ENCODE results near the gene ANKFY1.

The ANKFY1 gene

DNA sequence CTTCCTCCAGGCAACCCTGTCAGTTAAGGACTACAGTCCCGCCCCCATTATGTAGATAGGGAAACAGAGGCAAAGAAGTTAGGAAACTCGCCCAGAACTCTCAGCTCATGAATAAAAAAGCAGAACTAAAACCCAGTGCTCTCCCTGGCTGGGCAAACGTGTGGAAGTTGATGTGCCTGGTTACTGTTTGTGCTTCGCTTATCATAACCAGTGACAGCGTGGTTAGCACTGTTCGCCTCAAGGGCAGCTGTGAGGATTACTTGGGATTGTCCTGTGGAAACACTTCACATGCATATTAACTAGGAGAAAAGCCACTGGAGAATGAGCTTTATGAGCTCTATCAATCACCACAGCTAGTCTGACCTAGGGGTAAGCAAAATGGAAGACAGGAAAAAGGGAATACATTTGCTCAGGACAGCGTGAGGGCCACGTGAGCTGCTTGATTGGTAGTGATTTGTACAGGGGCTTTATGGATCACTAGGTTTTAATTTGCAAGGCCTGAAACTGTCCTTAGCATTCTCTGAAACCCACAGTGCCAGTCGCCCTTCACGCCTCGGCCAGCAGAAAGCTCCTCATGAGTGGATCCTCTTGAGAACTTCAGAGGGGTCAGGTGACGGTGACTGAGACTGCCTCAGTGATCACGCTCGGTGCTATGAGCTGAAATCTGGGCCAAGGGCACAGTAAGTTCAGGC is 100.9 kb downstream of the ANKFY1 start:
- Histone ChIP-seq H3K4me3 (ENCODE audit: low read length) (no peak overlapping the region), H3K36me3 (ENCODE audit: insufficient read depth, low read length) (peaks cover 42% of the 10 kb centered on the region), H3K9me3 (ENCODE audit: low read length) (no peaks in the 10 kb centered on the region), H2AFZ (ENCODE audit: low read depth, low read length) (no peak overlapping the region), H3K27me3 (ENCODE audit: insufficient read depth, low read length) (no peaks in the 10 kb centered on the region), H3K4me1 (ENCODE audit: insufficient read depth, low read length) (no peaks in the 10 kb centered on the region)

DNA sequence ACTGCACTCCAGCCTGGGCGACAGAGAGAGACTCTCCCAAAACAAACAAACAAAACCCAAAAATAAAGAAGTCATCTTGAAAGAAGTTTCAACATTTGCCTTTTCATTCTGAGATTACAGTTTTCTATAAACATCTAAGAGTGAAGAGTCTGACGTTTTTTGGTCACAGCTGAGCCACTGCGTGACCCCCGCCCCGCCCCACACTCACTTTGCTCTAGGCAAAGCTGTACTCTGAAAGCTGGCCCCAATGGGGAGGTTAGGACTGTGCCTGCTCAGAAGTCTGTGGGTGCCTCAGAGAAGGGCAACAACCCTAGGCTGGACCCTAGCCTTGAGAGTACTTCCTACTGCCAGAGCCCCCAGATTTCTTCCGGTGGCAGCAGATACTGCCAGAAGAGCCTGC is 101.5 kb downstream of the ANKFY1 start:
- Histone ChIP-seq H3K36me3 (ENCODE audit: insufficient read depth, low read length) (peaks cover 38% of the 10 kb centered on the region), H3K27me3 (ENCODE audit: insufficient read depth, low read length) (no peaks in the 10 kb centered on the region), H3K9me3 (ENCODE audit: low read length) (no peaks in the 10 kb centered on the region), H3K4me1 (ENCODE audit: insufficient read depth, low read length) (no peaks in the 10 kb centered on the region), H2AFZ (ENCODE audit: low read depth, low read length) (no peak overlapping the region), H3K4me3 (ENCODE audit: low read length) (no peak overlapping the region)

DNA sequence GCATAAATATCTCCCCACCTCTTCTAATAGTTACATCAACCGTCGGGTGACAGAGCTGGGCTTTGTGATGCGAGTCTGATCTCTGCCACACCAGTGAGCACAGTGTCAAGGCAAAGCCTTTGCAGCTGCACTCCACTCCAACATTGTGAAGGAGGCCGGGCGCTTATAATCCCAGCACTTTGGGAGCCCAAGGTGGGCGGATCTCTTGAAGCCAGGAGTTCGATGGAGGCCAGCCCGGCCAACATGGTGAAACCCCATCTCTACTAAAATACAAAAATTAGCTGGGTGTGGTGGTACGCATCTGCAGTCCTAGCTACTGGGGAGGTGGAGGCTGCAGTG is 101.8 kb downstream of the ANKFY1 start:
- no peaks in the 10 kb centered on the region for H3K27me3 ChIP-seq (ENCODE audit: insufficient read depth, low read length)
- peaks cover 38% of the 10 kb centered on the region for H3K36me3 ChIP-seq (ENCODE audit: insufficient read depth, low read length)

DNA sequence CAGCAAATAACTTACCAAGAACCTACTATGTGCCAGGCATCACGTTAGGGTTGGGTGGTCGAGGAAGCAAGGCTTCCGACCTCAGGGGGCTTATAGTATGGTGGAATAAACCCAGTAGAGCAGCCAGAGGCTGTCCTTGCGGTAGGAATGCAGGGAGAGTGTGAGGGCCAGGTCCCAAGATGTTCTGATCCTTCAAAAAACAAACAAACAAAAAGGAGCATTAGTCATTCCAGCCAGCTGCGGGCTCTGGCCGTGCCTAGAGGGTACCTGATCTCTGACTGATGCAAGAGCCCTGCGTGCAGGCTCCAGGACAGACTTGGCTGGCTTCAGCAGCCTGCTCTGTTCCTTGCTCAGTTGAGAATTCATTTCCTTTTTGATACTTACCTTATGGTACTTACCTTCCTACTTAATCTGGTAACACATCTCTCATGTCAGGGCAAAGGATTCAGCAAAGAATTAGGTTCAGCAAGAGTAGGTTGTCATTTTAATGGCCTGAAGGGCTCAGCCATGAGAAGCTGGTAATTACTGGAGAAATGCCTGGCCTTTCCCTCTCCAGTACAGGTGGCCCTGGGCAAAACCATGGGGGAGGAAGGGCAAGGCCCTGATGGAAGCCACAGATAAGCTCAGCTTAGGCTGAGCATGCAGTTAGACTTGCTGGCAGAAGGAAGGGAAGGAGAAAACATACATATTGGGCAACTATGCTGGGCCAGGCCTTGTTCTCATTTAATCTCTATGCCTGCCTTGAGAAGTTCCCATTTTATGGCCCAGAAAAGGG is 102.4 kb downstream of the ANKFY1 start:
- H2AFZ ChIP-seq (ENCODE audit: low read depth, low read length): no peak overlapping the region
- H3K27me3 ChIP-seq (ENCODE audit: insufficient read depth, low read length): no peaks in the 10 kb centered on the region
- H3K4me1 ChIP-seq (ENCODE audit: insufficient read depth, low read length): no peaks in the 10 kb centered on the region
- H3K4me3 ChIP-seq (ENCODE audit: low read length): no peak overlapping the region
- H3K36me3 ChIP-seq (ENCODE audit: insufficient read depth, low read length): peaks cover 37% of the 10 kb centered on the region
- no peaks in the 10 kb centered on the region for H3K9me3 ChIP-seq (ENCODE audit: low read length)

More for the DNA sequence above, 101.8 kb downstream of the ANKFY1 start:
- no peaks in the 10 kb centered on the region for H3K4me1 ChIP-seq (ENCODE audit: insufficient read depth, low read length)
- H3K4me3 ChIP-seq (ENCODE audit: low read length): no peak overlapping the region
- H3K9me3 ChIP-seq (ENCODE audit: low read length): no peaks in the 10 kb centered on the region
- H2AFZ ChIP-seq (ENCODE audit: low read depth, low read length): no peak overlapping the region

DNA sequence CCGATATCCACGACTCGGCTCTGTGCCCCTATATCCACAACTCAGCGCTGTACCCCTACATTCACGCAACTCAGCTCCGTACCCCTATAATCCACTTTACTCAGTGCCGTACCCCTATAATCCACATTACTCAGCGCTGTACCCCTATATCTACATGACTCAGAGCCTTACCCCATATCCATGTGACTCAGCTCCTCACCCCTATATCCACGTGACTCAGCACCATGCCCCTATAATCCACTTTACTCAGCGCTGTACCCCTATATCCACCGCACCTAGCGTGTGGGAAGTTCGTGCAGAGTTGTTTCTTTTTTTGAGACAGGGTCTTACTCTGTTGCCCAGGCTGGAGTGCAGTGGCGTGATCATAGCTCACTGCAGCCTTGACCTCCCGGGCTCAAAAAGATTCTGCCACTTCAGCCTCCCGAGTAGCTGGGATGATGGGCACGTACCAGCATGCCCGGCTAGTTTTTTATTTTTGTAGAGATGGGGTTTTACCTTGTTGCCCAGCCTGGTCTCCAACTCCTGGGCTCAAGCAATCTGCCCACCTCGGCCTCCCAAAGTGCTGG is 103.4 kb downstream of the ANKFY1 start:
- Histone ChIP-seq H3K4me1 (ENCODE audit: insufficient read depth, low read length) (no peaks in the 10 kb centered on the region), H3K27me3 (ENCODE audit: insufficient read depth, low read length) (no peaks in the 10 kb centered on the region), H3K9me3 (ENCODE audit: low read length) (no peaks in the 10 kb centered on the region), H2AFZ (ENCODE audit: low read depth, low read length) (no peak overlapping the region), H3K4me3 (ENCODE audit: low read length) (no peak overlapping the region), H3K36me3 (ENCODE audit: insufficient read depth, low read length) (peaks cover 32% of the 10 kb centered on the region)

DNA sequence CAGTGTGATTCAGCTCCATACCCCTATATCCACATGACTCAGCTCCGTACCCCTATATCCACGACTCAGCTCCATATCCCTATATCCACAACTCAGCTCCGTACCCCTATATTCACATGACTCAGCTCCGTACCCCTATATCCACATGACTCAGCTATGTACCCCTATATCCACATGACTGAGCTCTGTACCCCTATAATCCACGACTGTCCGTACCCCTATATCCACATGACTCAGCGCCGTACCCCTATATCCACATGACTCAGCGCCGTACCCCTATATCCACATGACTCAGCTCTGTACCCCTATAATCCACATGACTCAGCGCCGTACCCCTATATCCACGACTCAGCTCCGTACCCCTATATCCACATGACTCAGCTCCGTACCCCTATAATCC is 104.0 kb downstream of the ANKFY1 start:
- no peak overlapping the region for H3K4me3 ChIP-seq (ENCODE audit: low read length)
- H3K9me3 ChIP-seq (ENCODE audit: low read length): no peaks in the 10 kb centered on the region
- no peak overlapping the region for H2AFZ ChIP-seq (ENCODE audit: low read depth, low read length)
- H3K4me1 ChIP-seq (ENCODE audit: insufficient read depth, low read length): no peaks in the 10 kb centered on the region
- H3K36me3 ChIP-seq (ENCODE audit: insufficient read depth, low read length): peaks cover 27% of the 10 kb centered on the region
- H3K27me3 ChIP-seq (ENCODE audit: insufficient read depth, low read length): no peaks in the 10 kb centered on the region

DNA sequence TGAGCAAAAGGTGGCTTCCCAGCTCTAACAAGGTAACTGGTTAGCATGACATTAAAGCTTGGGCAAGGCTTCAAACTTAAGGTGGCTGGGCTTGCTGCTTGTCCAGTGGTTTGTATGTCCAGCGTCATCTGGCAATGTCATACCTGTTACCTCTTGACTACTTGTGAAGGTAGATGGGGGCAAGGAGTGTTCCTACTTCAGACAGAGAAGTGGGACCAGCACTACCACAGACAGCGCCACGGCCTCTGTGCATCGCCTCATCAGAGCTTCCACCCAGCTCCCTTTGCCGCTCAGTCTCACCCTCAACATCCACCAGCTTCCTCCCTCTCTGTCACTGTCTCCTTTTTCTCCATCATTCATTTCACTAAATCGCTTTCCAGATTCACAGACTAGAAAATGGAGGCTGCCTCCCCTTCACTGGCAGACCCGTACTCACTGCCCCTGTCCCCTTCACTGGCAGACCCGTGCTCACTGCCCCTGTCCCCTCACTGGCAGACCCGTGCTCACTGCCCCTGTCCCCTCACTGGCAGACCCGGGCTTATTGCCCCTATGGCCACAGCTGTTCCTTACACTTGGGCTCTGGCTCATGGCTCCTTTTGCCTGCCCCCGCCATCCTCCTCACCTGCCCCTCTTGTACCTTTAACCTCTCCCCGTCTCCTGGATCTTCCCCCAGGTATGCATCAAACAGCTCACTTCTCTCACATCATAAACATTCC is 106.0 kb downstream of the ANKFY1 start:
- no peaks in the 10 kb centered on the region for H3K27me3 ChIP-seq (ENCODE audit: insufficient read depth, low read length)
- H3K4me1 ChIP-seq (ENCODE audit: insufficient read depth, low read length): no peaks in the 10 kb centered on the region
- no peak overlapping the region for H2AFZ ChIP-seq (ENCODE audit: low read depth, low read length)
- no peak overlapping the region for H3K4me3 ChIP-seq (ENCODE audit: low read length)
- no peaks in the 10 kb centered on the region for H3K9me3 ChIP-seq (ENCODE audit: low read length)
- H3K36me3 ChIP-seq (ENCODE audit: insufficient read depth, low read length): peaks cover 17% of the 10 kb centered on the region

DNA sequence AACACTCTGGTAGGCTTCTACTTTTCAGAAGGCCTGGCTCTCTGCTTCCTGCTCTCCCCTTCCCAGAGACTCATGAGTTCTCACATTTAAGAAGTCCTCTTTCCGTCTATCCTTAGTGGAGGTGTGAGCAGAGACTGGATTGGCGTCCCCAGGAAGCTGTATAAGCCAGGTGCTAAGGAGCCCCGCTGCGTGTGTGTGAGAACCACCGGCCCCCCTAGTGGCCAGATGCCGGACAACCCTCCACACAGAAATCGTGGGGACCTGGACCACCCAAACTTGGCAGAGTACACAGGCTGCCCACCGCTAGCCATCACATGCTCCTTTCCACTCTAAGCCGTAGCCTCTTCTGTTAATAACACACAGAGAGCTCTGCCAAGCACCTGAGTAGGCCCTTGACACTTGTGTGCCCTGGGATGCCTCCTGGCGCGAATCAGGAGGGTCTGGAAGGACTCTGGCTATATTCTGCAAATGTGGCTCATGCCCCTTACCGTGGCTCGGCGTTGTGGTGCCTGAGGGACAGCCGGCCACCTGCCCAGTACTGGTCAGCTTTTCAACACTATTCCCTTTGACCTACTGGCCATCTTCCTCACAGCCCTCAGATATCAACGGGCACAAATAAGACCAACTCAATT is 106.9 kb downstream of the ANKFY1 start:
- Histone ChIP-seq H3K27me3 (ENCODE audit: insufficient read depth, low read length) (no peaks in the 10 kb centered on the region), H3K36me3 (ENCODE audit: insufficient read depth, low read length) (peaks cover 21% of the 10 kb centered on the region), H3K9me3 (ENCODE audit: low read length) (no peaks in the 10 kb centered on the region), H2AFZ (ENCODE audit: low read depth, low read length) (no peak overlapping the region), H3K4me3 (ENCODE audit: low read length) (no peak overlapping the region), H3K4me1 (ENCODE audit: insufficient read depth, low read length) (no peaks in the 10 kb centered on the region)

DNA sequence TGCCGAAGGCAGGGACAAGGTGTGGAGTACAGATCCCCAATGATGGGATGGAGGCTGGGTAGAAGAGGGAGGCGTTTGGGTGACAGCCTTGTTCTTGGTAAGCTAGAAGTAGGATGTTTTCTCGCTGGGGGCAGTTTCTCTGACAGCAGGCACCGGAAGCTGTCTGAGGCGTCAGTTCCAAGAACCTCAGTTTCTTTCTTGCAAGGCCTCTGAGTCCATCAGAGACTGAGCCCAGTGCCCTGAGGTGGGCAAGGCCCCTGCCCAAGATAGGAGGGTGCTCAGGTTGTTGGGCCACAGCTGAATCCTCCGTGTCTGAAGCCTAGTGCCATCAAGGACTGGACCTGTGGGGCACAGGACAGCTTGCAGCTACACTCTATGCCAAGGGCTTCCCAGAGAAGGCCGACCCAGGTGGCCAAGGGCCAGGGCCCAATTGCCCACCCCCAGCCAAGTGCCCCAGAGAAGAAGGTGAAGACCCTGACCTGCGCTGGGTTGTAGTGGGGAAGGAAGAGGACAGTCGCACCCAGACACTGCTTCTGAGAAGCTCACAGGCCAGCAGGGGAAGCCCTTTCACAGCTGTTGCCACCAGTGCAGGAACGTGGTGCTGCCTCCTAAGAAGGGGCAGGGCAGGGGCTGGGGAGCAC is 107.7 kb downstream of the ANKFY1 start:
- H3K27me3 ChIP-seq (ENCODE audit: insufficient read depth, low read length): no peaks in the 10 kb centered on the region
- no peaks in the 10 kb centered on the region for H3K4me1 ChIP-seq (ENCODE audit: insufficient read depth, low read length)
- peaks cover 21% of the 10 kb centered on the region for H3K36me3 ChIP-seq (ENCODE audit: insufficient read depth, low read length)
- no peak overlapping the region for H3K4me3 ChIP-seq (ENCODE audit: low read length)
- H3K9me3 ChIP-seq (ENCODE audit: low read length): no peaks in the 10 kb centered on the region
- H2AFZ ChIP-seq (ENCODE audit: low read depth, low read length): no peak overlapping the region

DNA sequence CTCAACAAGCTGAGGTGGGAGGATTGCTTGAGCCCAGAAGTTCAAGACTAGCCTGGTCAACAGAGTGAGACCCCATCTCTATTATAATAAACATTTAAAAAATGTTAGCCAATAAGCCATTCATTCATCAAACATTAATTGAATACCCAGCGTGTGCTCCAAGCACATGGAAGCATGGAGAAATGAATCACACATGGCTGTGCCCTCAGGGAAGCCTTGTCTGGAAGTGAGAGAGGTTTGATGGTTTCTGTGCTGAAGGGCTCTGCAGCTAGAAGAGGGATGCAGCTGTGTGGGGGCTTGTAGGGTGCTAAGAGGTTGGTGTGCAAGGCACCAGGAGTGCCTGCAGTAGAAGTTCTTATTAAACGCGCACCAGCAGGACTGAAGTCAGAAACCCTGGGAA is 109.6 kb downstream of the ANKFY1 start:
- Histone ChIP-seq H3K4me1 (ENCODE audit: insufficient read depth, low read length) (no peaks in the 10 kb centered on the region), H2AFZ (ENCODE audit: low read depth, low read length) (no peak overlapping the region), H3K4me3 (ENCODE audit: low read length) (no peak overlapping the region), H3K36me3 (ENCODE audit: insufficient read depth, low read length) (peaks cover 21% of the 10 kb centered on the region), H3K9me3 (ENCODE audit: low read length) (no peaks in the 10 kb centered on the region), H3K27me3 (ENCODE audit: insufficient read depth, low read length) (no peaks in the 10 kb centered on the region)

DNA sequence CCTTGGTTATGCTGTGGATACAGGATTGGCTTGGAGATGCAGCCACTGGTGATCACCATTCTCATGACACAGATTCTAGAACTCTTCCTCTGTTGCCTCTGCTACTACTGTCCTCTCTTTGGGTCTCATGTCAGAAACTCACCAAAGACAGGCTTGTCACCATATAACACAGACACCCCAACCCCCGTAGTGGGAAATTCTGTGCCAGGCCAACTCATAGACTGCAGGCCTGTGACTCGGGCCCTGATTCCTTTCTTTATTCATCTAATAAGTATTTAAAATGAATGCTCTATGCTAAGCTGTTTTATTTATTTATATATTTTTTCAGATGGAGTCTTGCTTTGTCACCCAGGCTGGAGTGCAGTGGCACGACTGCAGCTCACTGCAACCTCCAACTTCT is 111.3 kb downstream of the ANKFY1 start:
- Histone ChIP-seq H3K9me3 (ENCODE audit: low read length) (no peaks in the 10 kb centered on the region), H3K27me3 (ENCODE audit: insufficient read depth, low read length) (no peaks in the 10 kb centered on the region)

DNA sequence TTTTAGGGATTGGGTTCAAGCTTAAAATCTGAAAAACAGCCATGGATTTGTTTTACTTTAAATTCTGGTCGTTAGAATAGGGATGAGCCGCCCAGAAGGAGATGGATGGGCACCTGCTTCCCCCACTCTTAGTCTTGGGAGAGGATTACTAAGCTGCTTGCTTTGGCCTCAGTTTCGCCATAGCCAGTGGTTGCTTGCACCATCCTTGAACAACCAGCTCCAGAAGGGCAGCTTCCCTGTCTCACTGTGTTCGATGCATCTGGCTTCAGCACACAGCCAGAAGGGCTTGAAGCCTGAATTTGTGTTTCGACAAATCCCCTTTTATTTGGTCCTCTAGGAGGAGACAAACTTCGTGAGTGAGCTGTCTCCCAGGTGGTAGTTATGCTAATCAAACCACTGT is 113.7 kb downstream of the ANKFY1 start:
- Histone ChIP-seq H3K36me3 (ENCODE audit: insufficient read depth, low read length) (peaks cover 7% of the 10 kb centered on the region), H3K27me3 (ENCODE audit: insufficient read depth, low read length) (no peaks in the 10 kb centered on the region), H3K4me1 (ENCODE audit: insufficient read depth, low read length) (no peaks in the 10 kb centered on the region), H3K9me3 (ENCODE audit: low read length) (no peaks in the 10 kb centered on the region), H2AFZ (ENCODE audit: low read depth, low read length) (no peak overlapping the region), H3K4me3 (ENCODE audit: low read length) (no peak overlapping the region)

More for the DNA sequence above, 111.3 kb downstream of the ANKFY1 start:
- H3K4me1 ChIP-seq (ENCODE audit: insufficient read depth, low read length): no peaks in the 10 kb centered on the region
- peaks cover 20% of the 10 kb centered on the region for H3K36me3 ChIP-seq (ENCODE audit: insufficient read depth, low read length)
- no peak overlapping the region for H2AFZ ChIP-seq (ENCODE audit: low read depth, low read length)
- H3K4me3 ChIP-seq (ENCODE audit: low read length): no peak overlapping the region

Measured in neuron (in vitro differentiated cells).